CD14-positive monocyte (primary cell): ENCODE data around the gene NAB1. TPM values are rescaled to one million over a fixed set of nuclear protein-coding genes. Genes with fewer than 3 reads are reported as not detected.

ENCODE experiments used
- DNase-seq, 3 donors: peaks; one replicate each; pipeline ENCODE4 v3.0.0-alpha.2; 2011 to 2022
- H2AFZ ChIP-seq: 2 replicates; pipeline ENCODE4 v1.6.0; 2012; ENCODE audit warnings: mild to moderate bottlenecking, low read depth, low read length, inconsistent platforms; ENCODE audit not compliant: insufficient read depth, poor library complexity, severe bottlenecking
- H3K27ac ChIP-seq, 2 donors: 1 replicate in 1 of 2; 2 replicates in 1 of 2; pipeline ENCODE4 v1.5.1; 2012 to 2013; ENCODE audit warnings: low read length in 2 of 2, control low read depth in 1 of 2, inconsistent platforms in 1 of 2, low read depth in 1 of 2, mild to moderate bottlenecking in 1 of 2
- H3K27me3 ChIP-seq, 2 donors: one replicate each; pipeline versions ENCODE4 v1.6.0 to v1.6.1; 2011 to 2013; ENCODE audit warnings: low read length in 2 of 2; ENCODE audit not compliant: control insufficient read depth in 2 of 2, insufficient read depth in 2 of 2
- H3K36me3 ChIP-seq, 2 donors: replicated peaks in 1 of 2; 1 replicate in 1 of 2; 2 replicates in 1 of 2; pipeline versions ENCODE4 v1.5.1 to v1.6.1; 2012 to 2013; ENCODE audit warnings: low read length in 2 of 2, control low read depth in 1 of 2, inconsistent platforms in 1 of 2, mild to moderate bottlenecking in 1 of 2; ENCODE audit not compliant: insufficient read depth in 2 of 2, control insufficient read depth in 1 of 2
- H3K4me1 ChIP-seq, 2 donors: 1 replicate in 1 of 2; 2 replicates in 1 of 2; pipeline versions ENCODE4 v1.5.1 to v1.6.1; 2012 to 2013; ENCODE audit warnings: low read length in 2 of 2, control low read depth in 1 of 2, inconsistent platforms in 1 of 2, mild to moderate bottlenecking in 1 of 2, moderate library complexity in 1 of 2; ENCODE audit not compliant: insufficient read depth in 2 of 2, control insufficient read depth in 1 of 2
- H3K4me2 ChIP-seq: replicated peaks from 2 replicates; pipeline ENCODE3; 2012; ENCODE audit warnings: low read length, moderate library complexity, mild to moderate bottlenecking; ENCODE audit not compliant: poor library complexity, severe bottlenecking; ENCODE audit errors: extremely low read depth
- H3K4me3 ChIP-seq, 3 experiments: fragments of 200-600 bp in 1 of 3; sonication (generic) in 1 of 3; replicated peaks in 1 of 3; 1 replicate in 2 of 3; 2 replicates in 1 of 3; pipeline ENCODE4 v1.5.1; 2011 to 2013; ENCODE audit warnings: low read length in 3 of 3, mild to moderate bottlenecking in 3 of 3, control low read depth in 2 of 3, low read depth in 2 of 3, inconsistent platforms in 1 of 3, moderate library complexity in 1 of 3
- H3K79me2 ChIP-seq: 2 replicates; pipeline ENCODE4 v1.6.0; 2012; ENCODE audit warnings: mild to moderate bottlenecking, control low read depth, inconsistent platforms, low read length, moderate library complexity; ENCODE audit not compliant: insufficient read depth
- H3K9ac ChIP-seq: 2 replicates; pipeline ENCODE4 v1.6.0; 2017; ENCODE audit warnings: low read length, mild to moderate bottlenecking; ENCODE audit not compliant: insufficient read depth, poor library complexity, severe bottlenecking
- H3K9me3 ChIP-seq, 2 donors: replicated peaks in 1 of 2; 1 replicate in 1 of 2; 2 replicates in 1 of 2; pipeline versions ENCODE4 v1.5.1 to v1.6.1; 2012 to 2013; ENCODE audit warnings: low read length in 2 of 2, control low read depth in 1 of 2; ENCODE audit not compliant: control insufficient read depth in 1 of 2, insufficient read depth in 1 of 2
- H4K20me1 ChIP-seq: 2 replicates; pipeline ENCODE4 v1.6.0; 2012; ENCODE audit warnings: mild to moderate bottlenecking, low read length, control low read depth, moderate library complexity; ENCODE audit not compliant: insufficient read depth
- H3K27ac Mint-ChIP-seq, 7 donors: one replicate each; pipeline ENCODE4 v1.8.0; 2020; ENCODE audit warnings: mild to moderate bottlenecking in 7 of 7, mixed read lengths in 7 of 7, moderate library complexity in 6 of 7, inconsistent platforms in 2 of 7
- H3K27me3 Mint-ChIP-seq, 3 donors: one replicate each; pipeline ENCODE4 v1.8.0; 2021 to 2022; ENCODE audit warnings: low read depth in 3 of 3, mild to moderate bottlenecking in 3 of 3, mixed read lengths in 3 of 3, moderate library complexity in 3 of 3, inconsistent platforms in 1 of 3
- H3K36me3 Mint-ChIP-seq, 2 donors: one replicate each; pipeline ENCODE4 v1.8.0; 2020; ENCODE audit warnings: mixed read lengths in 2 of 2, inconsistent platforms in 1 of 2, mild to moderate bottlenecking in 1 of 2
- H3K4me1 Mint-ChIP-seq: one replicate; pipeline ENCODE4 v1.8.0; 2020; ENCODE audit warnings: mild to moderate bottlenecking, mixed read lengths
- H3K4me3 Mint-ChIP-seq, 2 donors: one replicate each; pipeline ENCODE4 v1.8.0; 2020; ENCODE audit warnings: mild to moderate bottlenecking in 2 of 2, mixed read lengths in 2 of 2, moderate library complexity in 1 of 2
- H3K9me3 Mint-ChIP-seq, 7 donors: one replicate each; pipeline ENCODE4 v1.8.0; 2020 to 2022; ENCODE audit warnings: mixed read lengths in 7 of 7, mild to moderate bottlenecking in 6 of 7, moderate library complexity in 6 of 7, inconsistent platforms in 2 of 7
- WGBS: methylation state at CpG from one replicate; pipeline ENCODE4 v1.1.5; 2013; ENCODE audit warnings: missing lambda C conversion rate; ENCODE audit not compliant: insufficient coverage; 5-methylcytosine and 5-hydroxymethylcytosine counted together
- intact Hi-C, 2 donors: fragments of 100-400 bp; cut with micrococcal nuclease; formaldehyde crosslinking; loops; one replicate each; pipeline versions ENCODE4 v1.15.0 to v1.15.1; 2023
- polyA plus RNA-seq, 3 donors: library from polyadenylated mRNA; depleted of rRNA in 1 of 3; unstranded in 2 of 3; stranded (reverse) in 1 of 3; fragments of 300-500 nt in 2 of 3; fragments of >200 nt in 1 of 3; fragmentation: Illumina TruSeq in 2 of 3; gene quantifications; 1 replicate in 2 of 3; 2 replicates in 1 of 3; pipeline ENCODE4 v1.2.3, GENCODE V29; 2012 to 2021
- TF ChIP-seq, protein P1 (sequence below): fragments of 200-600 bp; IDR thresholded peaks from one replicate; pipeline ENCODE4 v1.8.0; 2022; ENCODE audit warnings: antibody characterized with exemption, mild to moderate bottlenecking

NAB1 gene
- polyA plus RNA-seq, 3 donors: 2.9 to 15.5 (median 3.1) TPM

DNA sequence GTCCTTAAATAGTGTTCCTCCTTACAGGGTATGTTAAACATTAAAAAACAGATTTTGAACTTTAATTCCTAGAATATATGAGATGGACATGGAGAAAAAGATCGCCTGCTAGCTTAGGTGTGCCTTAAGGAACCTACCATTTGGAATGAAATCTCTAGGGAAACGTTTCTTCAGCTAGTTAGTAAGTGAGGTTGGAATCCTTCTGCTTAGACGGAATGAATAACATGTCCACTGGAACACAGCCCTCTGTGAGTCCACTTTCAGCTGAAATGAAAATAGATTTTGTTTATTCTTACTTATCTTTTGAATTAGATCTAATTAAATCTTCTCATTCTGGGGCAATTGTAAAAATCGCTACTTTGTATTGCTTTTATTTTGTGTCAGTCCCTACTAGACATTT lies 28.4 kb downstream of the NAB1 start:
- Histone ChIP-seq H3K27ac (no peak overlapping the region), H2AFZ (no peak overlapping the region), H3K4me3 (no peak overlapping the region), H3K9me3 (no peaks in the 10 kb centered on the region), H3K4me1 (no peaks in the 10 kb centered on the region), H3K4me2 (no peak overlapping the region), H4K20me1 (peaks cover 8% of the 10 kb centered on the region), H3K9ac (no peak overlapping the region), H3K79me2 (no peaks in the 10 kb centered on the region), H3K27me3 (no peaks in the 10 kb centered on the region), H3K36me3 (peaks cover 45 to 71% of the 10 kb centered on the region in 2 donors)
- TF ChIP-seq, protein P1, sequence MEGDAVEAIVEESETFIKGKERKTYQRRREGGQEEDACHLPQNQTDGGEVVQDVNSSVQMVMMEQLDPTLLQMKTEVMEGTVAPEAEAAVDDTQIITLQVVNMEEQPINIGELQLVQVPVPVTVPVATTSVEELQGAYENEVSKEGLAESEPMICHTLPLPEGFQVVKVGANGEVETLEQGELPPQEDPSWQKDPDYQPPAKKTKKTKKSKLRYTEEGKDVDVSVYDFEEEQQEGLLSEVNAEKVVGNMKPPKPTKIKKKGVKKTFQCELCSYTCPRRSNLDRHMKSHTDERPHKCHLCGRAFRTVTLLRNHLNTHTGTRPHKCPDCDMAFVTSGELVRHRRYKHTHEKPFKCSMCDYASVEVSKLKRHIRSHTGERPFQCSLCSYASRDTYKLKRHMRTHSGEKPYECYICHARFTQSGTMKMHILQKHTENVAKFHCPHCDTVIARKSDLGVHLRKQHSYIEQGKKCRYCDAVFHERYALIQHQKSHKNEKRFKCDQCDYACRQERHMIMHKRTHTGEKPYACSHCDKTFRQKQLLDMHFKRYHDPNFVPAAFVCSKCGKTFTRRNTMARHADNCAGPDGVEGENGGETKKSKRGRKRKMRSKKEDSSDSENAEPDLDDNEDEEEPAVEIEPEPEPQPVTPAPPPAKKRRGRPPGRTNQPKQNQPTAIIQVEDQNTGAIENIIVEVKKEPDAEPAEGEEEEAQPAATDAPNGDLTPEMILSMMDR: no peak
- H3K4me3 Mint-ChIP-seq: no peak overlapping the region
- no peaks in the 10 kb centered on the region for H3K27me3 Mint-ChIP-seq
- 100% methylated on average over 1 of the region's 4 CpGs for WGBS
- H3K36me3 Mint-ChIP-seq: peaks cover 53 to 68% of the 10 kb centered on the region in 2 donors
- intact Hi-C loops: no loop called here
- H3K9me3 Mint-ChIP-seq: peaks cover 0 to 4% (median 0%) of the 10 kb centered on the region in 7 donors
- no peak overlapping the region for H3K27ac Mint-ChIP-seq
- peaks cover 16% of the 10 kb centered on the region for H3K4me1 Mint-ChIP-seq
- no peak for DNase-seq

DNA sequence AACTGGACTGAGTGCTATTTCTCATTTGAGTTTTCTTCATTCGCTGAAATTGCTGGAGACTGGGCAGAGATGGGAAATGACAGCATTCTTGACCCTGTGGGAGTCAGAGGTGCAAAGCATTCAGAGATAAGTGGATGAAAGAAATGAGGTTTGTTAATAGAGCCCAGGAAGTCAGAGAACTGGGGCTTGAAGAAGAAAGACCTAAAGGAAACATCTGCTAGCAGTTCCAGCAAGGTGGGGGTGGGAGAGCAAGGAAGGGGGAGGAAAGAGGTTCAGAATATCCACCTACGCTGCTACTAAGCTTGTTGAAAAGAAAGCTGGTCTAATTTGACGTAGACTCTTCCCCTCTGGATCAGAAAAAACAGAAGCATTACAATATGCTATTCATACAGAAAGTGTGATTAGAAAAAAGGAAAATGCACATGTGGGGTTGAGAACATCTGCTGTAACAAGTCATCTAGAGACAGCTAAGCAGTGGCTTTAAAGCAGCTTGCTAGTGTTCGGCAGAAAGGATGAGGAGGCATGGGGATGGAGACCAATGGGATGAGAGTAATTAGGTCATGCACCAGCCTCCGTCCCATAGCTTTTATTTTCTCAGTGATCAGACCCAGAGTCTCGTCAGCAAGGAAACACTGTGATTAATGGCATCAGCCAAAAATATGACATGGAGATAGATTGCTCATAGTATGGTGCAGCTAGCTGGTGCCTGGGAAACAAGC lies 29.7 kb downstream of the NAB1 start:
- no peak overlapping the region for H3K4me3 ChIP-seq

More for the DNA sequence above, 29.7 kb downstream of the NAB1 start:
- 44% methylated on average over 2 of the region's 6 CpGs for WGBS
- H3K36me3 ChIP-seq: peaks cover 32 to 66% of the 10 kb centered on the region in 2 donors
- peaks cover 10% of the 10 kb centered on the region for H4K20me1 ChIP-seq
- H3K4me2 ChIP-seq: no peak overlapping the region
- no peaks in the 10 kb centered on the region for H3K79me2 ChIP-seq
- H3K9me3 ChIP-seq: no peaks in the 10 kb centered on the region
- Mint-ChIP-seq H3K27ac (peak overlapping the region in 5 of 7 donors; percentile 0 to 74 (median 61)), H3K36me3 (peaks cover 48 to 57% of the 10 kb centered on the region in 2 donors), H3K27me3 (no peaks in the 10 kb centered on the region), H3K4me3 (no peak overlapping the region), H3K4me1 (peaks cover 16% of the 10 kb centered on the region), H3K9me3 (peaks cover 0 to 4% (median 0%) of the 10 kb centered on the region in 7 donors)
- no peak for DNase-seq
- H2AFZ ChIP-seq: no peak overlapping the region
- H3K27me3 ChIP-seq: no peaks in the 10 kb centered on the region
- no peak overlapping the region for H3K27ac ChIP-seq
- H3K4me1 ChIP-seq: no peaks in the 10 kb centered on the region
- TF ChIP-seq, protein P1: no peak
- intact Hi-C loops: no loop called here
- no peak overlapping the region for H3K9ac ChIP-seq
